NCI-H446 (cell line): ENCODE data around the gene MRPL55.

Experiments used
- DNase-seq, 2 experiments: peaks; one replicate each; lab custom pipeline; 2025; lab: John Stamatoyannopoulos, UW

The MRPL55 gene

GRCh38 chr1:228109073-228109961, at the start of gene MRPL55:
TSS of gene MRPL55 (minus strand) at chr1:228109299. CDS start at chr1:228108260, 1,039 bp downstream.
- peak; percentile 91 to 96 for DNase-seq

GRCh38 chr1:228158151-228159007, 49.3 kb upstream of the MRPL55 start:
- DNase-seq = no peak

- DNase-seq = no peak
Measured at GRCh38 chr1:228157729-228158126, 48.6 kb upstream of the MRPL55 start.

- DNase-seq = no peak
Measured at GRCh38 chr1:228156941-228157728, 48.0 kb upstream of the MRPL55 start.

DNA sequence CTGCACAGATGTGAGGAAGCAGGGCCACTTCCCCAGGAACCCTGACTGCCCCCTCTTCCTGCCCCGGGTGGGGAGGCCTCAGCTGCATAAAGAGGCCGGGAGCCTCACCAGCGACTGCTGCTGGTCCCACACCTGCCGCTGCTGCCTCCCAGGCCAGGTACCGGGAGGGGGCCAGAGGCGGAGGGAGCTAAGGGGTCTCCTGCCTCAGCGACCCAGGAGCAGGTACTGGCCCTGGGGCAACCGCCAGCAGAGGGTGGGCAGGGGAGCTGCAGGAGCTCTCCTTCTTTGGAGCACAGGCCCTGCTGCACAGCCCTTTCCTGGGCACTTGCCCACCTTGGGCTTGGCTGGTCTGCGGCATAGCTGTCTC, 47.4 kb upstream of the MRPL55 start:
- no peak for DNase-seq

- DNase-seq = no peak
Measured at GRCh38 chr1:228155596-228156514, 46.8 kb upstream of the MRPL55 start.

DNA sequence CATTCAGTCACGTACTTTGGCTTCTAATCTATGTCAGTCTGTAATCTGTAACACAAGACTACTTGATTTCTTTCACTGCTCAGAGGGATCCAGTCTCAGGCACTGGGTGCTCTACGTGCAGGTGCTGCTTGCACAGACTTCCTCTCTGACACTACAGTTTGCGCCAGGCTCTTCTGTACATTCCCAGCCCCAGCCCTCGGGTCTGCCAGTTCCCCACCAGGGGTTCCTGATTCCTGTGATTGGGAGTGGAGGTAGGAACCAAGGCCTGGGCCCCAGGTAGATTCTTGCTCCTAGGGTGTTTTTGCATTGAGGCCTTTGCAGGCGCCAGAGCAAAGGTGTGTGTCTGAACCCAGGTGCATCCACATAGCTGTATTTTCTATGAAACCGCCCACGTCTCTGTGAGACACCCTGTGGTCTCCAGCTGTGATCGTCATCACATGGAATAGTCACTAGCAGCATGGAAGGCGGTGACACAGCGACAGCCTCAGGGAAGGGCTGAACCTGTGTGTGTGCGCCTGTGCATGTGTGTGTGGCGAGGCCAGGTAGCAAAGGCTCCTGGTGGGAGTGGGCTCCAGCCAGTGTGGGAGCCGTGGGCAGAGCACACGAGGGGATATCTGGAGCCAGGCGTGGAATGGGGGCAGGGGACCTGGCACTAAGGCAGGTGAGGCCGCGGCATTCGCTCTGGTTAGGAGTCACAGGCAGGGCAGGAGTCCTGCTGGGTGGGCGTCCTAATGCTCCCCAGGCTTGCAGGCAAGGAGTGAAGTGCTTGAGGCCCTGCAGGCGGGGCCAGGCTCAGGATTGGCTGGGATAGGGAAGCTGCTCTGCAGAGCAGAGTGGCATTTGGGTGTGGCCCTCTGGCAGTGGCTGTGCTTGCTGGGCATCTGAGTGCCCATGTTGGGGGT, 45.8 kb upstream of the MRPL55 start:
- no peak for DNase-seq

DNA sequence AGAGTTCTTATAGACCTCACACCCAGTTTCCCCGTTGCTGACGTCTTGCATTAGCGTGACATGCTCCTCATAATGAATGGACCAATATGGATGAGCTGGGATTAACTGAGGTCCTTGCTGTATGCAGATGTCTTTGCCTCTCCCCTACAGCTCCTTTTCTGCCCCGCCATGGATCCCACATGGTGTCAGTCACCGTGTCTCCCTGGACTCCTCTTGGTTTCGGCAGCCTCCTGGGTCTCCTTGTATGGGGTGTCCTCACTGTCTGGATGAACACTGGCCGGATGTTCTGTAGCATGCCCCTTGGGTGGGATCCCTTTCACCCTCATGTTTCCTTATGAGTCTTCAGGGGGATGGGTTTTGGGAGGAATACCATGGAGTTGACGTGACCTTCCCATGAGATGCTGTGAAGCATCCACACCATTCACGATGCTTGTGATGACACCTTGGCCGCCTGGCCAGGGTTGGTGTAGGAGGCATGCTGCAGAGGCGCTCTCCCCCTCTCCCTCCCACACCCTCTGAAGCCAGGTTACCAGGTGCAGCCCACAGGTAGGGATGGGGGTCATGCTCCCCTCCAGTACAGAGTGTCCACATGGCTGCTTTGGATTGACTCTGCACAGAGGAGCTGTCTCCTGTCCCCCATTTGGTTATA, 45.0 kb upstream of the MRPL55 start:
- no peak for DNase-seq

DNA sequence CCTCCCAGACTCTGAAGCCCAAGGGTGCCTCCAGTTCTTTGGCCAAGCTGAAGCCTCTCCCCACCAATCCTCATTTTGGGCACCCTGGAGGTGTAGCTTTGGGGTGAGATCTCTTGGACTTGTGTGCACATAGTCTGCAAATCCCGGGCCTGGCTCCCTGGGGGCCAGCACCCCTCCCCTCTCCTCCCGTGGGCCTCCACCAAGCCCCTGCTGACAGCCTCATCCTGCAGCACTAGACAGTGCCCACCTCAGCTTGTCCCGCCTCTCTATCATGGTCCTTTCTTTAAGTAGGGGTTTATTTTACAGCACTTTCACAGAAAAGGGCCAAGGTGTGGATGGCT, 43.8 kb upstream of the MRPL55 start:
- no peak for DNase-seq

GRCh38 chr1:228152097-228152917, 43.2 kb upstream of the MRPL55 start:
- no peak for DNase-seq

GRCh38 chr1:228151180-228151925, 42.3 kb upstream of the MRPL55 start:
- no peak for DNase-seq

- peak; percentile 21 to 64 for DNase-seq
Measured at GRCh38 chr1:228150461-228151179, 41.5 kb upstream of the MRPL55 start.

- DNase-seq = no peak
Measured at GRCh38 chr1:228150120-228150460, 41.0 kb upstream of the MRPL55 start.

DNA sequence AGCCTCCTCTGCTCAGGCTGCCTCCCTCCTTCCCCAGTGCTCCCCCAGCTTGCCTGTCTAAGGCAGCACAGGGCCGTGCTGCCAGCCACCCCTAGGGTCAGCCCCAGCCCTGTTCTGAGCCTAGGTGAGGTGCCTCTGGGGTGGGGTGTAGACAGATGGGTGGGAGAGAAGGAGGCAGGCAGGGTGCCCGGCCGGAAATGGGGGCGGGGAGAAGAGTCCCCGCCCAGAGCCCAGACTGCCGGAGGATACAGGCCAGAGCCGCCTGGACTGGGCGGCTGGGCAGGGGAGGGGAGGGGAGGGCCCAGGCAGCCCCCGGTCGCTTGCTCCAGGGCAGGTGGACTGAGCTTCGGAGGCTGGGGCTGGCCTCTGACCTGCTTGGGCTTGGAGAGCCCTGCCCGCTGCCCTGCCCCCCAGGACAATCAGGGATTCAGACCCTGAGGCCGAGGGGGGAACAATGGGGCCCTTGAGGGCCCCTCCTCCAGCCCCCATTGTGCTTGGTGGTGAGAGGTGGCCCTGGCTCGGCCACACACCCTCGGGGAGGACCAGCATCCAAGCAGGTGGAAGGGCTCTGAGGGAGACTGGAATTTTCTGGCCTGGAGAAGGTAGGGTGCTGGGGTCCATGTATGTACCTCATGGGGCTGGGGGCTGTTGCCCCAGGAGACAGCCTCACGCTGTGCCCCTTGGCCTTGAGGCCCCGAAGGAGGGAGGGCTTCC, 40.5 kb upstream of the MRPL55 start, which contains the start of gene GJC2:
Gene GJC2 (plus strand): TSS at position 525 of the 714 bp plus-strand sequence. CDS start 7,829 bp downstream, outside the sequence.
- DNase-seq = no peak

DNA sequence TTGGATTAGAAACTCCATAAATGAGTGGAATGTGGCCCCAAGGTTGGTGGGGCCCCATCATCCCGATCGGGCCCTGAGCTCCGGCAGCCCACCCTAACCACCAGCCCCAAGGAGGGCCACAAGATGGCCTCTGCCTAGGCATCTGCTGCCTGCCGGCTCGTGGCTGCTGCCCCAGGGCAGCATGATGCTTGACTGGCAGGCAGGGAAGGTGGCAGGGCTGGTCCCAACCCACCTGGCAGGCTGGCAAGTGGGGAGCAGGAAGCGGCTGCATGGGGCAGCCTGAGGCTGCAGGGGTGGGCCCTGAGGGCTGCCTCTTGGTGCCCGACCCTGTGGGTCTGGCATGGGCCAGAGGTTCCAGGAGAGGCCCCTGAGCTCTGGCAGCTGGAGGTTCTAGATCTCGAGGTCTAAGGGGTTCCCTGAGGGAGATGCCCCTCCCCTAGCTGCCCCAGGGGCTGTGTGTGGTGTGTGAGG, 39.9 kb upstream of the MRPL55 start:
- no peak for DNase-seq

- no peak for DNase-seq
Measured at GRCh38 chr1:228148196-228148861, 39.2 kb upstream of the MRPL55 start.
